Gastrocnemius medialis (tissue), 4 donors: ENCODE data around the gene SPAG8. TPM values are rescaled to one million over a fixed set of nuclear protein-coding genes. Genes with fewer than 3 reads are reported as not detected.

Experiments
- ATAC-seq, 2 donors: fragments of 150-250 bp; one replicate each; pipeline ENCODE4 v1.9.1; 2016
- DNase-seq, 2 donors: peaks; one replicate each; pipeline ENCODE4 v3.0.0-alpha.2; 2019
- H3K27ac ChIP-seq, 4 donors: fragments of 200-600 bp; sonication (generic); 1 replicate in 1 of 4; 2 replicates in 3 of 4; pipeline ENCODE4 v1.5.1; 2016 to 2018; ENCODE audit warnings: mild to moderate bottlenecking in 2 of 4, moderate library complexity in 1 of 4
- H3K27me3 ChIP-seq, 3 donors: fragments of 200-600 bp; sonication (generic) in 2 of 3; 1 replicate in 1 of 3; 2 replicates in 2 of 3; pipeline versions ENCODE4 v1.5.1 to v1.6.0; 2016 to 2019; ENCODE audit warnings: mild to moderate bottlenecking in 1 of 3, moderate library complexity in 1 of 3
- H3K36me3 ChIP-seq, 2 donors: fragments of 200-600 bp; sonication (generic) in 1 of 2; one replicate each; pipeline ENCODE4 v1.5.1; 2017 to 2018
- H3K4me1 ChIP-seq, 2 donors: fragments of 200-600 bp; sonication (generic) in 1 of 2; one replicate each; pipeline ENCODE4 v1.5.1; 2016 to 2017; ENCODE audit warnings: mild to moderate bottlenecking in 2 of 2
- H3K4me3 ChIP-seq, 4 donors: fragments of 200-600 bp; sonication (generic) in 3 of 4; 1 replicate in 1 of 4; 2 replicates in 3 of 4; pipeline ENCODE4 v1.5.1; 2016 to 2019; ENCODE audit warnings: mild to moderate bottlenecking in 2 of 4
- H3K9me3 ChIP-seq, 3 donors: fragments of 200-600 bp; sonication (generic) in 2 of 3; 1 replicate in 1 of 3; 2 replicates in 2 of 3; pipeline ENCODE4 v1.5.1; 2016 to 2019
- CTCF ChIP-seq, 5 experiments: fragments of 450-650 bp in 3 of 5; fragments of 200-600 bp in 2 of 5; sonication (generic) in 2 of 5; IDR thresholded peaks in 4 of 5; conservative IDR thresholded peaks in 1 of 5; 1 replicate in 4 of 5; 2 replicates in 1 of 5; pipeline ENCODE4 v1.5.1; 2016 to 2019; ENCODE audit warnings: antibody characterized with exemption in 5 of 5, mild to moderate bottlenecking in 3 of 5, moderate library complexity in 3 of 5
- POLR2A ChIP-seq, 2 donors: fragments of 450-650 bp; IDR thresholded peaks; one replicate each; pipeline ENCODE4 v1.6.1; 2017; ENCODE audit warnings: antibody characterized with exemption in 2 of 2, mild to moderate bottlenecking in 2 of 2, moderate library complexity in 2 of 2
- in situ Hi-C, 4 donors: fragments of 200-750 bp; cut with MboI; loops; one replicate each; pipeline versions ENCODE4 v1.15.0 to v1.8.0; 2017; ENCODE audit warnings: low sequenced_read_pairs in 4 of 4
- intact Hi-C: fragments of 100-400 bp; cut with DNase I; formaldehyde crosslinking; loops from one replicate; pipeline ENCODE4 v1.15.1; 2023; ENCODE audit warnings: low total_unique reads
- total RNA-seq, 4 donors: library from RNA; depleted of rRNA; stranded (reverse); fragments of >200 nt; gene quantifications; one replicate each; pipeline versions ENCODE4 v1.1.0 to v1.2.3, GENCODE V29; 2016

The SPAG8 gene
- total RNA-seq, 4 donors from 2014 or later: 0.53 to 0.61 TPM; not detected in 2

DNA sequence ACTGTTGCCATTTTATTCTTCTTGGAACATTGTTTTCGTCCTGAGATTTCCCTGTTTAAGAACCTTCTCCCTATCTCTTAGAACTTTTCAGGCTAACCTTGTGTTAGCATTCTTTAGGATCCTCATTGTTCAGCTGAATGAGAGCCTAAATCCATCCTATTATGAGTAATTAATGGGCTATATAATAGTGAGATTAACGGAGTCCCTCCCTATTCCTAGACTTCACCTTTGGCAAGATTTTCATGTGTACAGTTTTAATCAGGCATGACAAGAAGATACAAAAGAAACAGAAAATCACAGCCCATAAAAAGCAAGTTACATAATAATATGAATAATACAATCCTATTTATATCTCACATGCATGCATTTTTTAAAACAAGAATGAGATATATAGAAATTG lies 48.9 kb downstream of the SPAG8 start:
- no peak overlapping the region for H3K4me3 ChIP-seq
- DNase-seq: no peak
- H3K4me1 ChIP-seq: peaks cover 0 to 7% of the 10 kb centered on the region in 2 donors
- H3K9me3 ChIP-seq: no peaks in the 10 kb centered on the region
- no peak for ATAC-seq
- H3K36me3 ChIP-seq: no peaks in the 10 kb centered on the region
- intact Hi-C loops (no loop called here), in situ Hi-C loops (no loop called here)
- no peak overlapping the region for H3K27ac ChIP-seq
- TF ChIP-seq POLR2A (IDR thresholded peaks at IDR 0.05): no peak
- TF ChIP-seq CTCF (IDR thresholded peaks at IDR 0.05 in 4 of 5, conservative IDR thresholded peaks at IDR 0.05 in 1 of 5): no peak
- no peaks in the 10 kb centered on the region for H3K27me3 ChIP-seq

GRCh38 chr9:35760651-35761050 lies 51.4 kb downstream of the SPAG8 start:
- peaks cover 19 to 21% of the 10 kb centered on the region in 2 donors for H3K4me1 ChIP-seq
- H3K27me3 ChIP-seq: no peaks in the 10 kb centered on the region
- TF ChIP-seq POLR2A (IDR thresholded peaks at IDR 0.05) (no peak), CTCF (IDR thresholded peaks at IDR 0.05 in 4 of 5, conservative IDR thresholded peaks at IDR 0.05 in 1 of 5) (no peak)
- H3K4me3 ChIP-seq: no peak overlapping the region
- no peaks in the 10 kb centered on the region for H3K36me3 ChIP-seq
- intact Hi-C loops: no loop called here
- H3K27ac ChIP-seq: no peak overlapping the region
- DNase-seq (no peak), ATAC-seq (no peak)
- in situ Hi-C loops: no loop called here
- H3K9me3 ChIP-seq: no peaks in the 10 kb centered on the region

DNA sequence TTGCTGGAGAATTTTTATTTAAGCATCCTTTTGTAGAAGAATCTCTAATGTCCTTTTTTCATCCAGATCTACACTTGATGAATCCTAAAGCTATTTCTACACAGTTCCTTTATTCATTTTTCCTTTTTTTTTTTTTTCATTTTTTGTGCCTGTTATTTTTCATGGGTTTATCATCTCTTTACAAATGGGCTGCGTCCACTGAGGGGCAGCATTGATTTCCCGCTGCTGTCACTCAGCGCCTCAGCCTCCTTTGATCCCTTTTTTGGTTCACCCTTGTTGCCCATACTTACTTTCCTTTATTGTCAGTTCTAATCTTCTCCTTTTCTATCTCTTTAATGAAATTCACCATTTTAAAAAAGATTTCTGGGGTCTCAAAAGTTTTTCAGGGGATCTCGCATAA lies 52.3 kb downstream of the SPAG8 start:
- in situ Hi-C loops (no loop called here), intact Hi-C loops (no loop called here)
- TF ChIP-seq POLR2A (IDR thresholded peaks at IDR 0.05) (no peak), CTCF (IDR thresholded peaks at IDR 0.05 in 4 of 5, conservative IDR thresholded peaks at IDR 0.05 in 1 of 5) (no peak)
- DNase-seq (no peak), ATAC-seq (no peak)
- no peaks in the 10 kb centered on the region for H3K9me3 ChIP-seq
- H3K27me3 ChIP-seq: no peaks in the 10 kb centered on the region
- H3K27ac ChIP-seq: no peak overlapping the region
- H3K4me3 ChIP-seq: no peak overlapping the region
- H3K36me3 ChIP-seq: peaks cover 0 to 3% of the 10 kb centered on the region in 2 donors
- H3K4me1 ChIP-seq: peaks cover 19 to 21% of the 10 kb centered on the region in 2 donors

Other genes starting within 250 kb of the SPAG8 start
- 100 to 1,000 TPM in 1 of 4 donors, 10 to 100 TPM in 3; 48.1 to 108 (median 65.4) TPM for gene TESK1, start 207.0 kb downstream of the SPAG8 start, total RNA-seq
- gene CD72, start 193.8 kb downstream of the SPAG8 start, total RNA-seq: 10 to 100 TPM in 1 of 4 donors, under 1 TPM in 3; 0.40 to 18.3 (median 0.68) TPM
- gene SIT1, start 161.3 kb downstream of the SPAG8 start, total RNA-seq: not detected
- 100 to 1,000 TPM; 115 to 715 (median 367) TPM for gene RMRP, start 154.2 kb downstream of the SPAG8 start, total RNA-seq
- 10 to 100 TPM; 21.9 to 45.3 (median 31.5) TPM for gene CCDC107, start 154.0 kb downstream of the SPAG8 start, total RNA-seq
- under 1 TPM in 2 of 4 donors, not detected in 2; 0.07 to 0.10 TPM for gene ARHGEF39, start 147.1 kb downstream of the SPAG8 start, total RNA-seq
- gene CA9, start 138.3 kb downstream of the SPAG8 start, total RNA-seq: not detected
- 1,000 to 10,000 TPM; 6,121 to 7,913 (median 7,020) TPM for gene TPM2, start 122.3 kb downstream of the SPAG8 start, total RNA-seq
- 100 to 1,000 TPM; 106 to 256 (median 186) TPM for gene TLN1, start 80.1 kb downstream of the SPAG8 start, total RNA-seq
- gene CREB3, start 79.6 kb downstream of the SPAG8 start, total RNA-seq: 10 to 100 TPM; 17.8 to 39.6 (median 26.2) TPM
- gene GBA2, start 63.0 kb downstream of the SPAG8 start, total RNA-seq: 10 to 100 TPM; 47.3 to 63.2 (median 51.4) TPM
- 10 to 100 TPM; 22.0 to 41.1 (median 36.3) TPM for gene RGP1, start 63.0 kb downstream of the SPAG8 start, total RNA-seq
- gene MSMP, start 58.0 kb downstream of the SPAG8 start, total RNA-seq: not detected
- gene NPR2, start 20.7 kb downstream of the SPAG8 start, total RNA-seq: 10 to 100 TPM; 12.3 to 19.2 (median 16.3) TPM
- 10 to 100 TPM in 3 of 4 donors, 1 to 10 TPM in 1; 4.5 to 26.7 (median 22.0) TPM for gene HINT2, start 2.8 kb upstream of the SPAG8 start, total RNA-seq
- gene FAM221B, start 16.5 kb upstream of the SPAG8 start, total RNA-seq: not detected
- 1 to 10 TPM; 1.9 to 6.4 (median 6.1) TPM for gene TMEM8B, start 17.0 kb upstream of the SPAG8 start, total RNA-seq
- not detected for gene OR13J1, start 58.1 kb upstream of the SPAG8 start, total RNA-seq
- gene HRCT1, start 93.9 kb upstream of the SPAG8 start, total RNA-seq: 1 to 10 TPM in 3 of 4 donors, not detected in 1; 3.2 to 5.1 (median 3.3) TPM
- gene SPAAR, start 97.2 kb upstream of the SPAG8 start, total RNA-seq: 1 to 10 TPM; 1.3 to 4.4 (median 2.5) TPM
- not detected for gene OR2S2, start 145.9 kb upstream of the SPAG8 start, total RNA-seq
- gene RECK, start 224.7 kb upstream of the SPAG8 start, total RNA-seq: 1 to 10 TPM; 2.9 to 4.1 (median 3.5) TPM